ENCODE measurements around the gene DUS2. TPM values are rescaled to one million over a fixed set of nuclear protein-coding genes. Genes with fewer than 3 reads are reported as not detected.

Gene DUS2
- total and polyA plus RNA-seq, 9 of the 15 experiments (the other 6 are each of a cell fraction or from before 2014, with no cell fraction given) = 5.8 to 22.5 (median 20.6) TPM

GRCh38 chr16:68085259-68086071, 62.4 kb downstream of the DUS2 start, which contains the start of gene NFATC3 (continued):
- TF ChIP-seq MYNN (IDR thresholded peaks at IDR 0.05) (no peak), MYNN (CRISPR knock-in tag; IDR thresholded peaks at IDR 0.05) (no peak), ZNF444 (CRISPR knock-in tag; IDR thresholded peaks at IDR 0.05) (no peak), ZNF398 (CRISPR knock-in tag; IDR thresholded peaks at IDR 0.05) (no peak), PHB (CRISPR knock-in tag; IDR thresholded peaks at IDR 0.05) (no peak), KLF1 (tag; IDR thresholded peaks at IDR 0.05) (no peak), RFX1 (IDR thresholded peaks at IDR 0.05) (no peak), CBX5 (IDR thresholded peaks at IDR 0.05; ENCODE audit: borderline replicate concordance, low read depth) (no peak)
- TF ChIP-seq, protein P1, sequence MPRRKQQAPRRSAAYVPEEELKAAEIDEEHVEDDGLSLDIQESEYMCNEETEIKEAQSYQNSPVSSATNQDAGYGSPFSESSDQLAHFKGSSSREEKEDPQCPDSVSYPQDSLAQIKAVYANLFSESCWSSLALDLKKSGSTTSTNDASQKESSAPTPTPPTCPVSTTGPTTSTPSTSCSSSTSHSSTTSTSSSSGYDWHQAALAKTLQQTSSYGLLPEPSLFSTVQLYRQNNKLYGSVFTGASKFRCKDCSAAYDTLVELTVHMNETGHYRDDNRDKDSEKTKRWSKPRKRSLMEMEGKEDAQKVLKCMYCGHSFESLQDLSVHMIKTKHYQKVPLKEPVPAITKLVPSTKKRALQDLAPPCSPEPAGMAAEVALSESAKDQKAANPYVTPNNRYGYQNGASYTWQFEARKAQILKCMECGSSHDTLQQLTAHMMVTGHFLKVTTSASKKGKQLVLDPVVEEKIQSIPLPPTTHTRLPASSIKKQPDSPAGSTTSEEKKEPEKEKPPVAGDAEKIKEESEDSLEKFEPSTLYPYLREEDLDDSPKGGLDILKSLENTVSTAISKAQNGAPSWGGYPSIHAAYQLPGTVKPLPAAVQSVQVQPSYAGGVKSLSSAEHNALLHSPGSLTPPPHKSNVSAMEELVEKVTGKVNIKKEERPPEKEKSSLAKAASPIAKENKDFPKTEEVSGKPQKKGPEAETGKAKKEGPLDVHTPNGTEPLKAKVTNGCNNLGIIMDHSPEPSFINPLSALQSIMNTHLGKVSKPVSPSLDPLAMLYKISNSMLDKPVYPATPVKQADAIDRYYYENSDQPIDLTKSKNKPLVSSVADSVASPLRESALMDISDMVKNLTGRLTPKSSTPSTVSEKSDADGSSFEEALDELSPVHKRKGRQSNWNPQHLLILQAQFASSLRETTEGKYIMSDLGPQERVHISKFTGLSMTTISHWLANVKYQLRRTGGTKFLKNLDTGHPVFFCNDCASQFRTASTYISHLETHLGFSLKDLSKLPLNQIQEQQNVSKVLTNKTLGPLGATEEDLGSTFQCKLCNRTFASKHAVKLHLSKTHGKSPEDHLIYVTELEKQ (CRISPR knock-in tag; IDR thresholded peaks at IDR 0.05) = no peak
- TF ChIP-seq, protein P2, sequence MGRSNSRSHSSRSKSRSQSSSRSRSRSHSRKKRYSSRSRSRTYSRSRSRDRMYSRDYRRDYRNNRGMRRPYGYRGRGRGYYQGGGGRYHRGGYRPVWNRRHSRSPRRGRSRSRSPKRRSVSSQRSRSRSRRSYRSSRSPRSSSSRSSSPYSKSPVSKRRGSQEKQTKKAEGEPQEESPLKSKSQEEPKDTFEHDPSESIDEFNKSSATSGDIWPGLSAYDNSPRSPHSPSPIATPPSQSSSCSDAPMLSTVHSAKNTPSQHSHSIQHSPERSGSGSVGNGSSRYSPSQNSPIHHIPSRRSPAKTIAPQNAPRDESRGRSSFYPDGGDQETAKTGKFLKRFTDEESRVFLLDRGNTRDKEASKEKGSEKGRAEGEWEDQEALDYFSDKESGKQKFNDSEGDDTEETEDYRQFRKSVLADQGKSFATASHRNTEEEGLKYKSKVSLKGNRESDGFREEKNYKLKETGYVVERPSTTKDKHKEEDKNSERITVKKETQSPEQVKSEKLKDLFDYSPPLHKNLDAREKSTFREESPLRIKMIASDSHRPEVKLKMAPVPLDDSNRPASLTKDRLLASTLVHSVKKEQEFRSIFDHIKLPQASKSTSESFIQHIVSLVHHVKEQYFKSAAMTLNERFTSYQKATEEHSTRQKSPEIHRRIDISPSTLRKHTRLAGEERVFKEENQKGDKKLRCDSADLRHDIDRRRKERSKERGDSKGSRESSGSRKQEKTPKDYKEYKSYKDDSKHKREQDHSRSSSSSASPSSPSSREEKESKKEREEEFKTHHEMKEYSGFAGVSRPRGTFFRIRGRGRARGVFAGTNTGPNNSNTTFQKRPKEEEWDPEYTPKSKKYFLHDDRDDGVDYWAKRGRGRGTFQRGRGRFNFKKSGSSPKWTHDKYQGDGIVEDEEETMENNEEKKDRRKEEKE (IDR thresholded peaks at IDR 0.05; ENCODE audit: borderline replicate concordance in 1 of 2, control insufficient read depth in 1 of 2, low read depth in 2 of 2, low read length in 1 of 2) = no peak
